Measurements from ENCODE around the gene CECR2.
"Not testable (repeated sequence)": the region's sequence is repeated elsewhere in the genome, so short reads cannot be mapped to it uniquely, and the experiment has no call there.

Gene CECR2

DNA sequence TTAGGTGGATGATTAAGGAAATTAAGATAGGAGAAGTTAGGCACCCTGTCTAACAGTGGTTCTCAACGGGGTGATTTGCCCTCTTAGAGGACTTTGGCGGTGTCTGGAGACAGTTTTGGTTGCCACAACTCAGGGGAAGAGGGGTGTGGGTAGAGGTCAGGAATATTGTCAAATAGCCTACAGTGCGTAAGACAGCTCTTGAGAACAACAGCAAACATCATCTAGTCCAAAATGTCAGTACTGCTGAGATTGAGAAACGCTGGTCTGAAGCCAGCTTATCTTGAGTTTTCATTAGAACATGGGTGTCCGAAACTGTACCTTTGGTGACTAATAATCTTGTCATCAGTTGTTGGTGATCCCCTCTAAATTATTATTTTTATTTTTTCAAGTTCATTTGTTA, 38.4 kb downstream of the CECR2 start:
- no peak for DNase-seq

DNA sequence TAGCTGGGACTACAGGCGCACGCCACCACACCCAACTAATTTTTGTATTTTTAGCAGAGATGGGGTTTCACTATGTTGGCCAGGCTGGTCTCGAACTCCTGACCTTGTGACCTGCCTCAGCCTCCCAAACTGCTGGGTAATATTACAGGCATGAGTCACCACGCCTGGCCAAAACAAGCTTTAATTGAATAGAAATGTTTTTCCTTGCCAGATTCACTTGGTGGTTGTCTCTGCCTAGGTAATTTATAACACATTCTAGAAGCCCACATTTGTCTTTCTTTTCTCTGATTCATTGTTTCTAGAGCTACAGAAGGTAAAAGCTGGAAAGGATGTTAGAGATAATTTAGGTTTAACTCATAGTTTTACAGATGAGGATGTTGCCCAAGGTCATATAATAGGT, 41.3 kb downstream of the CECR2 start:
- no peak for DNase-seq

DNA sequence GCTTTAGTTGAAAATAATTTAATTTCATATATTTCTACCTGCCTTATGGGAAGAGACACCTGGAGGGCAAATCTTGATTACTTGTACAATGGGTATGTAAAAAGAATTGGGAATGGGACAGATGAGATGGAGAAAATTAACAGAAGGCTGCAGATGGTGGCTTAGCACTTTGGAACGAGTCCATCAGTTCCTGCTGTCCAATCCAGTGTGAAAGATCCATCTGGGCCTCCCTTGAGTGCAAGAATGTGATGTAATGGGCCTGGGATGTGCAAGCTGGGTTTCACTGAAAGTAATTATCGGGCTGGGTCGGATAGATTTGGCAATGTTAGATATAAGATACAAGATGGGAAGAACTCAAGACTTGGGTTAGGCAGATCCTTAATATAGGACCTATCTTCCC, 42.0 kb downstream of the CECR2 start:
- peak; percentile 90 for DNase-seq

- peak; percentile 30 for DNase-seq
Measured at GRCh38 chr22:17412232-17412631, 43.0 kb downstream of the CECR2 start.

DNA sequence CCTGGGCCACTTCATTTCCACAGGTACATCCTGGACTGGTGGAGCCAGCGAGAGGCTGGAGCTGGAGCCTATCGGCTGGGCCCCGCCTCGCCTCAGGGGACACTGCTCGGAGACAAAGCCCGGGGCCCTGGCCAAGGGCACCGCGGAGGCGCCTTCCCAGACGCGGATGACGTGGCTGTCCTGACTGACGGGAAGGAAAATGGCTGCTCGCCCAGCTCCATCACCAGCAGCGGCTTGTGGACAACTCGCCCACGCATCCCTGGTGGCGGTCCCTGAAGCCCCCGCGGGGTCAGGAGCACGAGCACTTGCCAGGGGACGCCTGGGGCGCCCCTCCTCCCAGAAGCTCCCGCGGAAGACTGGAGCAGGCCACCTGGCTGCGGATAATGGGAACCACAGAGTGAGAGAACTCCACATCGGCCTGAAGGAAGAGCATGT, 49.6 kb downstream of the CECR2 start:
- DNase-seq: no peak

DNA sequence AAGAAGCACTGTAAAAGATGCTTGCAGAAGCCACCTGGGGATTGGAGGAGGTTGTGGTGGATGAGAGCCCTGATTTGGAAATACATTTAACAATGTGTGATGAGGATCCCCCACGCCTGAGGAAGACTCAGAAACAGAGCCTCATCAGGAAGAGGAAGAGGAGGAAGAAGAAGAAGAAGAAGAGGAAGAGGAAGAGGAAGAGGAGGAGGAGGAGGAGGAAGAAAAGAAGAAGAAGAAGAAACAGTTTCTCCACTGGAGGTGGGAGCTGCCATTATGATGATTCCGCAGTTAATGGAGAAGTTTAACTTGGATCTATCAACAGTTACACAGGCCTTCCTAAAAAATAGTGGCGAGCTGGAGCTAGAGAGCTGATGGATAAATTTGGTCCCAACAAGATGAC, 50.1 kb downstream of the CECR2 start:
- DNase-seq: no peak

DNA sequence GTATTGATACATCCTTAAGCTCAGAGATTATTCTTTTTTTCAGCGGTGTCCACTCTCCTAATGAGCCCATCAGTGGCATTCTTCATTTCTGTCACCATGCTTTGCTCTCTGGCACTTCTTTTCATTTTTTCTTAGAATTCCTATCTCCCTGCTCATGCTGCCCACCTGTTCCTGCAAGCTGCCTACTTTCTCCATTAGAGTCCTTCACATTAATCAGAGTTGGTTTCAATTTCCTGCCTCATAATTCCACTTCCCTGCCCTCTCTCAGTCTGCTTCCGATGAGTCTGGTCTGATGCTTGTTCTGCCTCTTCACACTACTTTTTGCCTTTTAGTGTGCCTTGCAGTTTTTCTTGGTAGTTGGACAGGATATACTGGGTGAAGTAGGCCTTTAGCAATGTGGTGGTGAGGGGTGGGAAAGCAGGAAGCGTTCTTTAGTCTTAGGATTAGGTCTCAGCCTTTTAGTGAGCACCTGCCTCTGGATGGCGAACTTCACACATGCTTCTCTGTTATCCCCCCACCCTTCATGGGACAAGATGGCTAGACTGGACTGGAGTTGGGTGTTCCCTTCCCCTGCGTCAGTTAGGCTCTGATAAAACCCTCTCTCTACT, 53.6 kb downstream of the CECR2 start:
- no peak for DNase-seq

- no peak for DNase-seq
Measured at GRCh38 chr22:17423616-17424015, 54.4 kb downstream of the CECR2 start.

DNA sequence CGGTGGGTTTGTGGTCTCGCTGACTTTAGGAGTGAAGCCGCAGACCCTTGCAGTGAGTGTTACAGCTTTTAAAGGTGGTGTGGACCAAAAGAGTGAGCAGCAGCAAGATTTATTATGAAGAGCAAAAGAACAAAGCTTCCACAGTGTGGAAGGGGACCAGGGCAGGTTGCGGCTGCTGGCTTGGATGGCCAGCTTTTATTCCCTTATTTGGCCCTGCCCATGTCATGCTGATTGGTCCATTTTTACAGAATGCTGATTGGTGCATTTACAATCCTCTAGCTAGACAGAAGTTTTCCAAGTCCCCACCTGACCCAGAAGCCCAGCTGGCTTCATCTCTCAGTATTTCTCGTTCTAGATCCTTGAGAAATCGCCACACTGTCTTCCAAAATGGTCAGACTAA, 58.3 kb downstream of the CECR2 start:
- not testable (repeated sequence) for DNase-seq

GRCh38 chr22:17429516-17429915, 60.3 kb downstream of the CECR2 start:
- no peak for DNase-seq

- peak; percentile 41 for DNase-seq
Measured at GRCh38 chr22:17430412-17430811, 61.2 kb downstream of the CECR2 start.

DNA sequence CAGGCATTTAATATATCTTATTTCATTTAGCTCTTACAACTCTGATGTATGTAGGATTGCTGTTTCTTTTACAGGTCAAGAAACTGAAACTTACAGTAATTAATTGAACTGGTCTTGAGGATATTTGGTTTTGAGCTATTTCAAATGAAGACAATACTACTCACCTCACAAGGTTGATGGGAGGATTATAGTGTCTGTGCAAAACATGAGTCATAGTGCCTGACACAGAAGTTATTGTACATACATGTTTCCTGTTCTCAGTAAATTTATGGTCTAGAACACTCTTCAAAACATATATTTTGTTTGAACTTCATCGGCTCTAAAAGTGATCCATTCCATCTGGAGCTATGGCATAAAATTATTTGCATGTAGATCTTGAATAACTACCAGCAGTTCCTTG, 61.9 kb downstream of the CECR2 start:
- no peak for DNase-seq

GRCh38 chr22:17434856-17435255, 65.6 kb downstream of the CECR2 start:
- no peak for DNase-seq

DNA sequence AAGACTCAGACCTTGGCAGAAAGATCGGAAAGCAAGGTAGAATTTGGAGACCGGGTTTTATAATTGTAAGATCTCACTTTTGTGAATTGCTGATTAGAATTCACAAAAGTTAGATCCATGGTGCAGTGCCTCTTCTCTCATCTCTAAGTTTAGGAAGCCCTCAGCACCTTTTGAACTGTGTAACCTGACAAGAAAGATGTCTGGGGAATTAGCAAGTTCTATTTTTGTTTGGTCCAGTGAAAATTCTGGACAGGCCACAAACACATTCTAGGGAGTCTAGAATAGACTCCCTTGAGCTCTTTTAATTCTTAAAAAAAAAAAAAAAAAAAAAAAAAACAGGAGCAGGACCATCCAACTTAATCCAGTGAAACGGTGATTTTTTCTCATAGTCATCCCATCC, 66.1 kb downstream of the CECR2 start:
- DNase-seq: no peak

DNA sequence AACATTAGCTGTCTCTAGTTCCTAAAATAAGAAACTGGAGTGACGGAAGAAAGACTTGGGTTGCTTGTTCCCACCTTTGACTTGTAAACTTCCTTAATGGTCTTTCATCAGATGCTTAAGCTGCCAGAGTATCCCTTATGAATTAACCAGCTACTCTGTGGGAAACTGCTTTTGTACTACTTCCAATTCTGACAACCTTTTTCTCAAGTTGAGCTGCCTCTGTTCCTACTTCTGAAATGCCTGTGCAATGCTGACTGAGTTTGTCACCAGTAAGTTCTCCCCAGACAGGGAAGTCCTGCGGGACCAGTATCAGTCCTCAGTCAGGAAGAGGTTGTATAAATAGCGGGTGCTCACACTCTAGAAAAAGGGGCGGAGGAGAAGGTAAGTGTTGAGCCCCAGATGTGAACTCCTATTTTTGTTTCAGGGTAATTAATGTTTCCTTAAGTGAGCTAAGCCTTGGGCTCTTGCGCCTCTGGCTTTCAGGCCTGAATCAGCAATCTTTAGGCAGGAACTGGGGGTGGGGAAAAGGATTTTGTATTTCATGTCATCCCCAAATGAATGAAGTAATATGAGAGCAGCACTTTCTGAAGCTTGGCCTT, 67.2 kb downstream of the CECR2 start:
- no peak for DNase-seq

DNA sequence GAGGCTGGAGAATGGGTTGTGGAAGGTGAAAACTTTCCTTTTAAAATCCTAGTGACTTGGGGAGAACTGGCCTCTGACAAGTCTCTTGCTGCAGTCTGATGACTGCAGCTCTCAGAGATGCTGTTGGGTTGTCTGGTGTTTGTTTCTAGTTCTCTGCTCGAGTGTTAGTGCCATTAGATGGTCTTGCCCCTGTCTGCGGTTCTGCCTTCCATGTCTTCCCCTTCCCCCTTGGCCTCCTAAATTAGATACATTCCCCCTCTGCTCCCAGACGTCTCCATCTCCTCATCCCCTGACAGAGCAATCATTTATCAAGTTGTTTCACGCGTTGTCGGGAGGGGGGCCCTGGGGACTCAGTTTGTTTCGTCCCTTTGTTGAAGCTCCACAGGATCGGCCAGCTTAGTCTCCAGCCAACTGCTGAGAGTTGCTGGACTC, 67.7 kb downstream of the CECR2 start:
- DNase-seq: no peak

- DNase-seq: no peak
Measured at GRCh38 chr22:17438026-17438425, 68.8 kb downstream of the CECR2 start.

GRCh38 chr22:17441326-17441725, 72.1 kb downstream of the CECR2 start:
- DNase-seq: no peak

GRCh38 chr22:17443405-17444203, 74.3 kb downstream of the CECR2 start:
- no peak for DNase-seq

- no peak for DNase-seq
Measured at GRCh38 chr22:17444204-17444504, 74.9 kb downstream of the CECR2 start.

DNA sequence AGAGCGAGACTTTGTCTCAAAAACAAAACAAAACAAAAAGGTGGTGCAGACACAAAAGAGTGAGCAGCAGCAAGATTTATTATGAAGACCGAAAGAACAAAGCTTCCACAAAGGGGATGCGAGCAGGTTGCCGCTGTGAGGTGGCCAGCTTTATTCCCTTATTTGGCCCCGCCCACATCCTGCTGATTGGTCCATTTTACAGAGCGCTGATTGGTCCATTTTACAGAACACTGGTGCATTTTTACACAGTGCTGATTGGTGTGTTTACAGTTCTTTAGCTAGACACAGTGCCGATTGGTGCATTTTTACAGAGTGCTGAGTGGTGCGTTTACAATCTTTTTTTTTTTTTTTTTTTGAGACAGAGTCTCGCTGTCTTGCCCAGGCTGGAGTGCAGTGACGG, 77.4 kb downstream of the CECR2 start:
- DNase-seq: no peak

GRCh38 chr22:17451316-17451715, 82.1 kb downstream of the CECR2 start:
- no peak for DNase-seq

- DNase-seq: no peak
Measured at GRCh38 chr22:17460895-17461294, 91.6 kb downstream of the CECR2 start.

DNA sequence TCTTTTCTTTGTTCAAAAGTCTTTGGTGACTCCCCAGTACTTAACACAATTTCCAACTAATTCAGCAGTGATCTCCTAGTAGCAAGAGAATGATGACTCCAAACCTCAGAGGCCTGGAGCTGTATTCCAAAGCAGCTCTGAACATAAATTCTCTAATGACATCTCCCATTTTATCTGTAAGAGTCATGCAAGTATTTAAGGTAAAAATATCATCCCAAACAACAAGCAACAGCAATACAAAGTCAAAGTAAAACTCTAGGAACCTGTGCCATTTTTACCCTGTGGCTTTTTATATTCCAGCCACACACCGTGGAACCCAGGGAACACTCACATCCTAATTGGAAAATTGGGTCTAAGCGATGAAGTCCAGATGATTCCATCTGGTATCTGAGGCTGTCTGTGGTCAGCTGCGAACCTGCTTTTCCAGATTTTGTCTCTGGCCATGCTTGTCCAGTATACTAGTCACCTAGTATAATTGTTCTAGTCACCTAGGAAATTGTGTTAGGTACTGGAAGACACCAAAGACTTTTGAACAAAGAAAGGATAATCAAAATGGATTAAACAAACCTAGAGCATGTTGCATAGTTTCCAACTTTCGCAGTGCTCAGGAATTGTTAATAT, 101.7 kb downstream of the CECR2 start:
- no peak for DNase-seq
